HEK293 (cell line): Measurements from ENCODE around the gene PPP2R3C.
"Not testable (repeated sequence)": the region's sequence is repeated elsewhere in the genome, so short reads cannot be mapped to it uniquely, and the experiment has no call there.

Source experiments
- CTCF ChIA-PET: fragments of 350-600 bp; formaldehyde crosslinking; extraction: SDS; loops from one replicate; lab custom pipeline; 2021; ENCODE audit warnings: antibody characterized with exemption; lab: Yijun Ruan, JAX
- POLR2A ChIA-PET: fragments of 300-600 bp; formaldehyde crosslinking; extraction: SDS; loops from one replicate; lab custom pipeline; 2020; ENCODE audit warnings: antibody characterized with exemption, inconsistent platforms; lab: Yijun Ruan, JAX
- H3K27ac ChIP-seq: fragments of 200-500 bp; sonication (Bioruptor generic); 2 replicates; pipeline ENCODE4 v1.5.1; 2014; ENCODE audit warnings: low read depth, low read length, control low read depth, inconsistent platforms; ENCODE audit errors: extremely low read depth
- H3K36me3 ChIP-seq, 2 experiments: fragments of 200-500 bp in 1 of 2; sonication (Bioruptor generic) in 1 of 2; 1 replicate in 1 of 2; 2 replicates in 1 of 2; pipeline ENCODE4 v1.5.1; 2014 to 2017; ENCODE audit warnings: inconsistent platforms in 2 of 2, low read length in 2 of 2; ENCODE audit not compliant: control insufficient read depth in 2 of 2, insufficient read depth in 1 of 2
- H3K4me1 ChIP-seq: fragments of 200-500 bp; sonication (Bioruptor generic); 2 replicates; pipeline ENCODE4 v1.5.1; 2014; ENCODE audit warnings: mild to moderate bottlenecking, low read length, inconsistent platforms; ENCODE audit not compliant: control insufficient read depth, insufficient read depth
- H3K4me3 ChIP-seq: 2 replicates; pipeline ENCODE4 v1.5.1; 2011; ENCODE audit warnings: low read depth, mild to moderate bottlenecking, control low read depth, low read length, moderate library complexity
- H3K9me3 ChIP-seq: fragments of 200-500 bp; sonication (Bioruptor generic); 2 replicates; pipeline ENCODE4 v1.5.1; 2014; ENCODE audit warnings: low read depth, low read length, inconsistent platforms; ENCODE audit not compliant: control insufficient read depth, insufficient read depth
- BCL6B ChIP-seq: fragments of 450-650 bp; formaldehyde crosslinking; IDR thresholded peaks from 2 replicates; pipeline ENCODE4 v1.5.1; 2017; ENCODE audit warnings: missing biosample characterization, missing genetic modification characterization
- GFI1B ChIP-seq: fragments of 450-650 bp; formaldehyde crosslinking; IDR thresholded peaks from 2 replicates; pipeline ENCODE4 v1.5.1; 2016; ENCODE audit warnings: missing biosample characterization, missing genetic modification characterization
- GLIS2 ChIP-seq: fragments of 450-650 bp; formaldehyde crosslinking; IDR thresholded peaks from 2 replicates; pipeline ENCODE4 v1.5.1; 2016; ENCODE audit warnings: missing biosample characterization, missing genetic modification characterization
- OVOL3 ChIP-seq: fragments of 450-650 bp; formaldehyde crosslinking; IDR thresholded peaks from 2 replicates; pipeline ENCODE4 v1.5.1; 2016; ENCODE audit warnings: missing biosample characterization, missing genetic modification characterization
- SALL2 ChIP-seq: fragments of 450-650 bp; formaldehyde crosslinking; IDR thresholded peaks from 2 replicates; pipeline ENCODE4 v1.5.0; 2017; ENCODE audit warnings: missing biosample characterization, mild to moderate bottlenecking, missing genetic modification characterization, borderline replicate concordance
- SETDB1 ChIP-seq: IDR thresholded peaks from one replicate; pipeline ENCODE4 v1.6.1; 2017; ENCODE audit warnings: mild to moderate bottlenecking, low read length, moderate library complexity, mixed read lengths; ENCODE audit not compliant: insufficient read length
- SP2 ChIP-seq: fragments of 450-650 bp; formaldehyde crosslinking; IDR thresholded peaks from 2 replicates; pipeline ENCODE4 v1.5.1; 2016; ENCODE audit warnings: missing biosample characterization, missing genetic modification characterization
- ZBTB44 ChIP-seq: fragments of 450-650 bp; IDR thresholded peaks from 2 replicates; pipeline ENCODE4 v1.5.1; 2018; ENCODE audit warnings: missing biosample characterization, mild to moderate bottlenecking, missing genetic modification characterization
- ZBTB7A ChIP-seq: fragments of 450-650 bp; formaldehyde crosslinking; IDR thresholded peaks from 2 replicates; pipeline ENCODE4 v1.5.1; 2016; ENCODE audit warnings: low read depth, missing biosample characterization, missing genetic modification characterization
- ZNF133 ChIP-seq: fragments of 450-650 bp; formaldehyde crosslinking; IDR thresholded peaks from 2 replicates; pipeline ENCODE4 v1.5.1; 2016; ENCODE audit warnings: missing biosample characterization, missing genetic modification characterization
- ZNF19 ChIP-seq: fragments of 450-650 bp; formaldehyde crosslinking; IDR thresholded peaks from 2 replicates; pipeline ENCODE4; 2016; ENCODE audit warnings: missing biosample characterization, missing genetic modification characterization, low read depth
- ZNF266 ChIP-seq: fragments of 450-650 bp; formaldehyde crosslinking; IDR thresholded peaks from 2 replicates; pipeline ENCODE4 v1.5.1; 2016; ENCODE audit warnings: missing biosample characterization, missing genetic modification characterization, low read depth
- ZNF394 ChIP-seq: fragments of 450-650 bp; formaldehyde crosslinking; IDR thresholded peaks from 2 replicates; pipeline ENCODE4 v1.5.1; 2016; ENCODE audit warnings: missing biosample characterization, missing genetic modification characterization, mild to moderate bottlenecking, moderate library complexity, borderline replicate concordance
- ZNF416 ChIP-seq: fragments of 450-650 bp; formaldehyde crosslinking; IDR thresholded peaks from 2 replicates; pipeline ENCODE4 v1.5.1; 2016; ENCODE audit warnings: missing biosample characterization, missing genetic modification characterization
- ZNF488 ChIP-seq: fragments of 450-650 bp; formaldehyde crosslinking; IDR thresholded peaks from 2 replicates; pipeline ENCODE4 v1.5.1; 2016; ENCODE audit warnings: missing biosample characterization, missing genetic modification characterization
- ZNF585B ChIP-seq: fragments of 450-650 bp; formaldehyde crosslinking; IDR thresholded peaks from 2 replicates; pipeline ENCODE4 v1.5.1; 2016; ENCODE audit warnings: missing biosample characterization, missing genetic modification characterization
- ZNF623 ChIP-seq: fragments of 450-650 bp; formaldehyde crosslinking; IDR thresholded peaks from 2 replicates; pipeline ENCODE4 v1.5.1; 2016; ENCODE audit warnings: missing biosample characterization, missing genetic modification characterization
- ZNF629 ChIP-seq: fragments of 450-650 bp; formaldehyde crosslinking; IDR thresholded peaks from 2 replicates; pipeline ENCODE4 v1.5.1; 2017; ENCODE audit warnings: missing biosample characterization, missing genetic modification characterization
- ZNF645 ChIP-seq: fragments of 450-650 bp; formaldehyde crosslinking; IDR thresholded peaks from 2 replicates; pipeline ENCODE4; 2016; ENCODE audit warnings: missing biosample characterization, missing genetic modification characterization
- ZNF654 ChIP-seq: fragments of 450-650 bp; formaldehyde crosslinking; IDR thresholded peaks from 2 replicates; pipeline ENCODE4 v1.5.1; 2016; ENCODE audit warnings: low read depth, missing biosample characterization, missing genetic modification characterization
- ZNF776 ChIP-seq: fragments of 450-650 bp; formaldehyde crosslinking; IDR thresholded peaks from 2 replicates; pipeline ENCODE4 v1.5.0; 2017; ENCODE audit warnings: missing biosample characterization, missing genetic modification characterization, borderline replicate concordance
- ZSCAN18 ChIP-seq: fragments of 450-650 bp; formaldehyde crosslinking; IDR thresholded peaks from 2 replicates; pipeline ENCODE4 v1.5.1; 2016; ENCODE audit warnings: missing biosample characterization, missing genetic modification characterization
- ZSCAN30 ChIP-seq: fragments of 450-650 bp; IDR thresholded peaks from 2 replicates; pipeline ENCODE4 v1.5.1; 2018; ENCODE audit warnings: missing biosample characterization, mild to moderate bottlenecking, missing genetic modification characterization, moderate library complexity
- ZSCAN5A ChIP-seq: fragments of 450-650 bp; formaldehyde crosslinking; IDR thresholded peaks from 2 replicates; pipeline ENCODE4 v1.5.1; 2016; ENCODE audit warnings: missing biosample characterization, missing genetic modification characterization

PPP2R3C gene

GRCh38 chr14:35154016-35154415 is 32.2 kb upstream of the PPP2R3C start:
- ChIA-PET POLR2A (interaction anchor here (0.6 to 1.2 kb wide), 2 partner anchors 93 to 250 kb away, joined by 3 to 5 read pairs; no protein-coding TSS in a partner anchor), CTCF (interaction anchor here (1.3 kb wide), 1 partner anchor 13 kb away, joined by 5 read pairs; no protein-coding TSS in a partner anchor)
- H3K27ac ChIP-seq = no peak overlapping the region
- no peak overlapping the region for H3K4me3 ChIP-seq
- peaks cover 3% of the 10 kb centered on the region; the same call in 1 of the 2 replicates for H3K4me1 ChIP-seq
- H3K36me3 ChIP-seq = no peaks in the 10 kb centered on the region; a peak in 1 of 3 replicates
- no peaks in the 10 kb centered on the region for H3K9me3 ChIP-seq
- TF ChIP-seq OVOL3 (no peak), ZSCAN18 (tag by site-specific recombination) (no peak), SETDB1 (no peak), ZSCAN5A (tag by site-specific recombination) (no peak), ZNF585B (no peak), ZBTB7A (tag by site-specific recombination) (no peak), ZSCAN30 (no peak), ZNF394 (tag by site-specific recombination) (no peak), ZNF629 (tag by site-specific recombination) (no peak), ZNF654 (tag by site-specific recombination) (no peak), ZNF416 (tag by site-specific recombination) (no peak)

GRCh38 chr14:35152531-35152930 is 30.7 kb upstream of the PPP2R3C start:
- POLR2A ChIA-PET, H3K9me3 ChIP-seq, H3K36me3 ChIP-seq, H3K4me3 ChIP-seq, H3K4me1 ChIP-seq, CTCF ChIA-PET, H3K27ac ChIP-seq: not testable (repeated sequence)

GRCh38 chr14:35149239-35149638 is 27.4 kb upstream of the PPP2R3C start:
- Histone ChIP-seq H3K4me1 (no peaks in the 10 kb centered on the region), H3K9me3 (no peaks in the 10 kb centered on the region), H3K27ac (no peak overlapping the region), H3K4me3 (no peak overlapping the region), H3K36me3 (no peaks in the 10 kb centered on the region; a peak in 1 of 3 replicates)
- ChIA-PET CTCF (interaction anchor here (1.4 kb wide), 1 partner anchor 264 kb away, joined by 4 read pairs; no protein-coding TSS in a partner anchor), POLR2A (interaction anchor here (0.7 kb wide), 1 partner anchor 677 kb away, joined by 3 read pairs; the partner anchor contains the start of gene BRMS1L)
- TF ChIP-seq ZNF266 (tag by site-specific recombination) (no peak), SALL2 (tag by site-specific recombination) (no peak), ZNF133 (no peak), GFI1B (no peak), ZNF19 (tag by site-specific recombination) (no peak), BCL6B (no peak), ZNF645 (tag by site-specific recombination) (no peak), SP2 (tag by site-specific recombination) (no peak), ZNF488 (tag by site-specific recombination) (no peak), ZNF776 (tag by site-specific recombination) (no peak), ZBTB44 (tag by site-specific recombination) (no peak), GLIS2 (tag by site-specific recombination) (no peak), ZNF623 (tag by site-specific recombination) (no peak)
